Hepatocyte (in vitro differentiated cells): ENCODE data around the gene EPHB6. TPM values are rescaled to one million over a fixed set of nuclear protein-coding genes. Genes with fewer than 3 reads are reported as not detected.

Source experiments
- DNase-seq: peaks from one replicate; pipeline ENCODE4 v3.0.0-alpha.2; 2016; ENCODE audit warnings: low spot score
- H2AFZ ChIP-seq: fragments of 200-600 bp; sonication (generic); 2 replicates; pipeline ENCODE4 v1.6.0; 2016; ENCODE audit warnings: antibody characterized with exemption, mild to moderate bottlenecking
- H3K27ac ChIP-seq: fragments of 200-600 bp; sonication (generic); 2 replicates; pipeline ENCODE4 v1.5.1; 2016; ENCODE audit warnings: mild to moderate bottlenecking
- H3K27me3 ChIP-seq: fragments of 200-600 bp; sonication (generic); 2 replicates; pipeline ENCODE4 v1.6.1; 2016
- H3K36me3 ChIP-seq: fragments of 200-600 bp; sonication (generic); replicated peaks from 2 replicates; pipeline ENCODE4 v1.5.1; 2016; ENCODE audit warnings: low read depth; ENCODE audit not compliant: insufficient read depth
- H3K4me1 ChIP-seq: fragments of 200-600 bp; sonication (generic); 2 replicates; pipeline ENCODE4 v1.5.1; 2016; ENCODE audit warnings: mild to moderate bottlenecking, moderate library complexity; ENCODE audit not compliant: insufficient read depth
- H3K4me2 ChIP-seq: fragments of 200-600 bp; sonication (generic); 2 replicates; pipeline ENCODE4 v1.6.0; 2016
- H3K4me3 ChIP-seq: fragments of 200-600 bp; sonication (generic); 2 replicates; pipeline ENCODE4 v1.5.1; 2016; ENCODE audit warnings: mild to moderate bottlenecking
- H3K79me2 ChIP-seq: fragments of 200-600 bp; sonication (generic); 2 replicates; pipeline ENCODE4 v1.6.0; 2017; ENCODE audit warnings: mild to moderate bottlenecking
- H3K9me2 ChIP-seq: fragments of 200-600 bp; sonication (generic); replicated peaks from 2 replicates; pipeline ENCODE4 v1.6.0; 2017; ENCODE audit warnings: mild to moderate bottlenecking; ENCODE audit not compliant: insufficient read depth
- H3K9me3 ChIP-seq: fragments of 200-600 bp; sonication (generic); 2 replicates; pipeline ENCODE4 v1.5.1; 2016; ENCODE audit warnings: low read depth, mild to moderate bottlenecking
- H4K20me1 ChIP-seq: fragments of 200-600 bp; sonication (generic); 2 replicates; pipeline ENCODE4 v1.6.0; 2016; ENCODE audit warnings: mild to moderate bottlenecking; ENCODE audit not compliant: insufficient read depth, poor library complexity, severe bottlenecking
- EZH2 ChIP-seq: fragments of 200-600 bp; sonication (generic); IDR thresholded peaks from 2 replicates; pipeline ENCODE4 v1.6.1; 2016; ENCODE audit warnings: antibody characterized with exemption, mild to moderate bottlenecking, borderline replicate concordance
- EZH2phosphoT487 ChIP-seq: fragments of 200-600 bp; sonication (generic); IDR thresholded peaks from one replicate; pipeline ENCODE4 v1.6.1; 2018; ENCODE audit warnings: antibody characterized with exemption, mild to moderate bottlenecking, low read depth, moderate library complexity; ENCODE audit not compliant: unreplicated experiment, severe bottlenecking
- WGBS: methylation state at CpG from one replicate; pipeline ENCODE4 v1.1.6; 2016; ENCODE audit warnings: low lambda C conversion rate; ENCODE audit errors: missing lambda C conversion rate; 5-methylcytosine and 5-hydroxymethylcytosine counted together
- polyA plus RNA-seq: library from polyadenylated mRNA; unstranded; fragments of >200 nt; fragmentation: Nextera tagmentation; extraction: Ambion mirVana; gene quantifications from 2 replicates; pipeline ENCODE4 v1.2.1, GENCODE V29; 2016
- total RNA-seq: library from RNA; depleted of rRNA; stranded (reverse); fragments of >200 nt; gene quantifications from 2 replicates; pipeline ENCODE4 v1.2.3, GENCODE V29; 2014
- TF ChIP-seq, protein P1 (sequence below): fragments of 200-600 bp; sonication (generic); IDR thresholded peaks from 2 replicates; pipeline ENCODE4 v1.5.1; 2016; ENCODE audit warnings: antibody characterized with exemption, mild to moderate bottlenecking; ENCODE audit not compliant: poor library complexity

The EPHB6 gene
- total and polyA plus RNA-seq, 2 experiments from 2014 or later = 14.8 to 29.6 TPM

DNA sequence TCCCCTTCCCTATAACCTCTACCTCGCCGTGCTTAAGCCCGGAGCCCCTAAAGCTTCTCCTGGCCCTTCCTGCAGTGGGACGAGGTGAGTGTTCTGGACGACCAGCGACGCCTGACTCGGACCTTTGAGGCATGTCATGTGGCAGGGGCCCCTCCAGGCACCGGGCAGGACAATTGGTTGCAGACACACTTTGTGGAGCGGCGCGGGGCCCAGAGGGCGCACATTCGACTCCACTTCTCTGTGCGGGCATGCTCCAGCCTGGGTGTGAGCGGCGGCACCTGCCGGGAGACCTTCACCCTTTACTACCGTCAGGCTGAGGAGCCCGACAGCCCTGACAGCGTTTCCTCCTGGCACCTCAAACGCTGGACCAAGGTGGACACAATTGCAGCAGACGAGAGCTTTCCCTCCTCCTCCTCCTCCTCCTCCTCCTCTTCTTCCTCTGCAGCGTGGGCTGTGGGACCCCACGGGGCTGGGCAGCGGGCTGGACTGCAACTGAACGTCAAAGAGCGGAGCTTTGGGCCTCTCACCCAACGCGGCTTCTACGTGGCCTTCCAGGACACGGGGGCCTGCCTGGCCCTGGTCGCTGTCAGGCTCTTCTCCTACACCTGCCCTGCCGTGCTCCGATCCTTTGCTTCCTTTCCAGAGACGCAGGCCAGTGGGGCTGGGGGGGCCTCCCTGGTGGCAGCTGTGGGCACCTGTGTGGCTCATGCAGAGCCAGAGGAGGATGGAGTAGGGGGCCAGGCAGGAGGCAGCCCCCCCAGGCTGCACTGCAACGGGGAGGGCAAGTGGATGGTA, 9.2 kb downstream of the EPHB6 start:
- Histone ChIP-seq H3K79me2 (no peaks in the 10 kb centered on the region), H2AFZ (no peak overlapping the region), H3K4me2 (no peak overlapping the region), H3K4me1 (no peaks in the 10 kb centered on the region), H3K27me3 (no peaks in the 10 kb centered on the region), H3K27ac (no peak overlapping the region), H3K36me3 (no peaks in the 10 kb centered on the region), H3K4me3 (no peak overlapping the region), H3K9me2 (no peaks in the 10 kb centered on the region), H4K20me1 (no peaks in the 10 kb centered on the region), H3K9me3 (no peaks in the 10 kb centered on the region)
- DNase-seq = no peak
- 92% methylated on average over 37 of the region's 37 CpGs for WGBS
- TF ChIP-seq EZH2 (no peak), EZH2phosphoT487 (no peak)
- TF ChIP-seq, protein P1, sequence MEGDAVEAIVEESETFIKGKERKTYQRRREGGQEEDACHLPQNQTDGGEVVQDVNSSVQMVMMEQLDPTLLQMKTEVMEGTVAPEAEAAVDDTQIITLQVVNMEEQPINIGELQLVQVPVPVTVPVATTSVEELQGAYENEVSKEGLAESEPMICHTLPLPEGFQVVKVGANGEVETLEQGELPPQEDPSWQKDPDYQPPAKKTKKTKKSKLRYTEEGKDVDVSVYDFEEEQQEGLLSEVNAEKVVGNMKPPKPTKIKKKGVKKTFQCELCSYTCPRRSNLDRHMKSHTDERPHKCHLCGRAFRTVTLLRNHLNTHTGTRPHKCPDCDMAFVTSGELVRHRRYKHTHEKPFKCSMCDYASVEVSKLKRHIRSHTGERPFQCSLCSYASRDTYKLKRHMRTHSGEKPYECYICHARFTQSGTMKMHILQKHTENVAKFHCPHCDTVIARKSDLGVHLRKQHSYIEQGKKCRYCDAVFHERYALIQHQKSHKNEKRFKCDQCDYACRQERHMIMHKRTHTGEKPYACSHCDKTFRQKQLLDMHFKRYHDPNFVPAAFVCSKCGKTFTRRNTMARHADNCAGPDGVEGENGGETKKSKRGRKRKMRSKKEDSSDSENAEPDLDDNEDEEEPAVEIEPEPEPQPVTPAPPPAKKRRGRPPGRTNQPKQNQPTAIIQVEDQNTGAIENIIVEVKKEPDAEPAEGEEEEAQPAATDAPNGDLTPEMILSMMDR = no peak

DNA sequence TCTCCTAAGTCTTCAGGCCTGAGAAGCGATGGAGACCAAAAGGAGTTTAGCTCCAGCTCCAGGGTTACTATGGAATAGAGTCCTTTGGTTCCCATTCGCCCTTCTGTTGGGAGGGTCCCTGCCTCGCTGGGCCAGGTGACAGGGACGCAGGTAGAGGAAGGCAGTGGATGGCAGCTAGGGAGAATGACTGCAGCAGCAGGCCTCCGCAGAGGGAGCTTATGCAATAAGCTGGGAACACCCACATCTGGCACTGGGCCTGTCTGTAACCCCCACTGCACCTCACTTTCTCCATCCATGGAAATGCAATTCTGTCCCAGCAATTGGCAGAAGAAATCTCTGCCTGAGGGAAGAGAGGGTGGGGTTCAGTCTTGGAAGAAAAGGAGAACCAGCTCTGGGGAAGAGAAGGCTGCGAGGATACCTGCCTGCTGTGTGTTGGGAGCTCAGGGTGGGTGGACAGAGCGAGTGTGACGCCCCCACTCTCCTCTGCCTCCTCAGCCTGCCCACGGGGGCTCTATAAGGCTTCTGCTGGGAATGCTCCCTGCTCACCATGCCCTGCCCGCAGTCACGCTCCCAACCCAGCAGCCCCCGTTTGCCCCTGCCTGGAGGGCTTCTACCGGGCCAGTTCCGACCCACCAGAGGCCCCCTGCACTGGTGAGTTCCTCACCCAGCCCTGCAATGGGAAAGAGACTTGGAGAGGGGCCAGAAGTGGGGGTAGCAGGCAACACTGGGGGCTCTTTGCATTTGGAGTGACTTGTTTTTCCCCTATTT, 10.3 kb downstream of the EPHB6 start:
- Histone ChIP-seq H3K36me3 (no peaks in the 10 kb centered on the region), H3K9me2 (no peaks in the 10 kb centered on the region), H3K4me1 (no peaks in the 10 kb centered on the region), H3K27me3 (no peaks in the 10 kb centered on the region), H4K20me1 (no peaks in the 10 kb centered on the region), H3K9me3 (no peaks in the 10 kb centered on the region), H2AFZ (no peak overlapping the region), H3K79me2 (no peaks in the 10 kb centered on the region), H3K4me3 (no peak overlapping the region), H3K27ac (no peak overlapping the region), H3K4me2 (no peak overlapping the region)
- WGBS = 87% methylated on average over 14 of the region's 14 CpGs
- DNase-seq = no peak
- TF ChIP-seq EZH2phosphoT487 = no peak
- TF ChIP-seq, protein P1 = no peak
- no peak for TF ChIP-seq EZH2

DNA sequence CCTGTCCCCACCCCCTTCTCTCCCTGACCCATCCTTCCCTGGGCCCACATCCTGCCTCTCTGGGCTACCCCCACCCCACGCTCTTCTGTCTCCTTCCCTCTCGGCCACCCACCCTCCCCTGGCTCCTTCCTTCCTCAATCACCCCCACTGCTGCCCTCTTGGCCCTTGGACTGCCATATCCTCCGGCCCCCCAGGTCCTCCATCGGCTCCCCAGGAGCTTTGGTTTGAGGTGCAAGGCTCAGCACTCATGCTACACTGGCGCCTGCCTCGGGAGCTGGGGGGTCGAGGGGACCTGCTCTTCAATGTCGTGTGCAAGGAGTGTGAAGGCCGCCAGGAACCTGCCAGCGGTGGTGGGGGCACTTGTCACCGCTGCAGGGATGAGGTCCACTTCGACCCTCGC, 10.9 kb downstream of the EPHB6 start:
- Histone ChIP-seq H3K4me2 (no peak overlapping the region), H3K27me3 (no peaks in the 10 kb centered on the region), H2AFZ (no peak overlapping the region), H3K9me3 (no peaks in the 10 kb centered on the region), H3K36me3 (no peaks in the 10 kb centered on the region), H3K4me3 (no peak overlapping the region), H3K9me2 (no peaks in the 10 kb centered on the region), H4K20me1 (no peaks in the 10 kb centered on the region), H3K27ac (no peak overlapping the region), H3K79me2 (no peaks in the 10 kb centered on the region), H3K4me1 (no peaks in the 10 kb centered on the region)
- no peak for DNase-seq
- WGBS = 89% methylated on average over 11 of the region's 13 CpGs
- TF ChIP-seq EZH2 (no peak), EZH2phosphoT487 (no peak)
- TF ChIP-seq, protein P1 = no peak
